Vagina (tissue), 2 donors: ENCODE data around the gene TNFSF13B.

Experiments
- CTCF ChIP-seq, 3 experiments: fragments of 450-650 bp in 2 of 3; fragments of 200-600 bp in 1 of 3; sonication (generic) in 1 of 3; IDR thresholded peaks; one replicate each; pipeline ENCODE4 v1.5.1; 2017 to 2019; ENCODE audit warnings: antibody characterized with exemption in 3 of 3, mild to moderate bottlenecking in 2 of 3, moderate library complexity in 2 of 3
- POLR2A ChIP-seq, 2 donors: fragments of 450-650 bp; IDR thresholded peaks; one replicate each; pipeline ENCODE4 v1.6.1; 2017; ENCODE audit warnings: antibody characterized with exemption in 2 of 2, mild to moderate bottlenecking in 2 of 2, moderate library complexity in 2 of 2
- POLR2AphosphoS5 ChIP-seq, 2 donors: sonication (generic); formaldehyde crosslinking; IDR thresholded peaks; one replicate each; pipeline ENCODE4 v1.9.0; 2017; ENCODE audit warnings: antibody characterized with exemption in 2 of 2, mild to moderate bottlenecking in 2 of 2, low read depth in 1 of 2; ENCODE audit not compliant: insufficient read depth in 1 of 2

DNA sequence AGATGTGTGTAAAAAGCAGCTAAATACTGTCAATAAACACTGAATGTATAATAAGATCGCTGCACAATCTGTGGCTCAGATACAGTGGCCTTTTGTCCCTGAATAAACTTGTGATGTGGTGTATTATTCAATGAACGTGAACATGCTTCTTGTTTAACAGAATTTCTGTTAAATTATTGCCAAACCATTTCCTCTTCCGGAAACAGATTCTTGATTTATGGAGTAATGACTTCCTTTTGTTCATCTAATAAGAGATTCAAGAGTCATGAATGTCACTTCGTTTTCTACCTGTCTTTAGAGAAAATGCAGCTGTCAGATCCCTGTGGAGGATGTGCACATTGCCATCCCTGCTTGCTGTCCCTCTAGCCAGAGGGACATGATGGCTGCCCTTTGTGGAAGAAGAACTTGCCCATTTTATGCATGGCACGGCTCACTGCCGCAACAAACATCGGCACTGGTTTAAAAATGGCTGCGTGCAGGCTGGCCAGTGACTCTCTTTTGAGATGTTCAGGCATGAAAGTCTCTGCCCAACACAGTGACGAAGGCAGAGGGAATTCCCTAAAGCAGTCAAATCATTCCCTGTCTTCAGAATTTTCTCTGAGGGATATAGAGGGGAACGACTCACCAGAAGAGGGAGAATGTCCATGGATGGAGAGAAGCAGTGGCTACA lies 3.1 kb upstream of the TNFSF13B start:
- TF ChIP-seq CTCF (IDR thresholded peaks at IDR 0.05) (no peak), POLR2A (IDR thresholded peaks at IDR 0.05) (no peak), POLR2AphosphoS5 (IDR thresholded peaks at IDR 0.05; ENCODE audit: insufficient read depth in 1 of 2, low read depth in 1 of 2) (no peak)
